Measurements from ENCODE around the gene CCP110. TPM values are rescaled to one million over a fixed set of nuclear protein-coding genes. Genes with fewer than 3 reads are reported as not detected.

Gene CCP110
- total RNA-seq, 1 donor from 2014 or later: 35.2 TPM

DNA sequence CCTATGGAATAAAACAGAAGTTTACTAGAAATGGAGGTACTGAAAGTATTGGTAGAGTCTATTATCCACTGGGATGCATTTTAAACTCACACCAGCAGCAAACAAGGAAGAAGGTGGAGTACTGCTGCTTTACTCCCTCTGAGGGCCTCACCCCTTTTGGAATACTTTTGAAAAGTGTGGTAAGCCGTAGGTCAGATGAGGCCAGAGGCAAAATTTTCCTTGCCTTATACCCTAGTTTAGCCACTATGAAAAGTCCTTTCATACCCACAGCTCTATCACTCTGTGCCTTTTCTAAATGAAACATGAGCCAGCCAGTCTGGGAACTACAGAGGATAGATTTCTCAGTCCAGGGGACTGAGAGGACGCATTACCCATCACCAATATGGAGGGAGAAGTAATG is 15.9 kb upstream of the CCP110 start:
- H3K27ac Mint-ChIP-seq (ENCODE audit: unreplicated experiment): no peak overlapping the region
- peaks cover 4% of the 10 kb centered on the region for H3K9me3 Mint-ChIP-seq
- H3K36me3 Mint-ChIP-seq (ENCODE audit: low read depth): peaks cover 16% of the 10 kb centered on the region
- DNase-seq (ENCODE audit: low read depth, low spot score): no peak
- no peak overlapping the region for H3K4me3 Mint-ChIP-seq
- H3K27me3 Mint-ChIP-seq (ENCODE audit: low read depth): no peaks in the 10 kb centered on the region
- peaks cover 4% of the 10 kb centered on the region for H3K4me1 Mint-ChIP-seq
- no peak for TF ChIP-seq CTCF (conservative IDR thresholded peaks at IDR 0.05)

GRCh38 chr16:19512297-19512696 is 11.4 kb upstream of the CCP110 start:
- peaks cover 41% of the 10 kb centered on the region for H3K36me3 Mint-ChIP-seq (ENCODE audit: low read depth)
- no peak overlapping the region for H3K27ac Mint-ChIP-seq (ENCODE audit: unreplicated experiment)
- DNase-seq (ENCODE audit: low read depth, low spot score): no peak
- H3K9me3 Mint-ChIP-seq: peaks cover 4% of the 10 kb centered on the region
- no peak overlapping the region for H3K4me3 Mint-ChIP-seq
- TF ChIP-seq CTCF (conservative IDR thresholded peaks at IDR 0.05): no peak
- peaks cover 4% of the 10 kb centered on the region for H3K4me1 Mint-ChIP-seq
- no peaks in the 10 kb centered on the region for H3K27me3 Mint-ChIP-seq (ENCODE audit: low read depth)

GRCh38 chr16:19513377-19514053 is 10.2 kb upstream of the CCP110 start:
- H3K4me1 Mint-ChIP-seq: peaks cover 3% of the 10 kb centered on the region
- H3K4me3 Mint-ChIP-seq: no peak overlapping the region
- peaks cover 41% of the 10 kb centered on the region for H3K36me3 Mint-ChIP-seq (ENCODE audit: low read depth)
- H3K27ac Mint-ChIP-seq (ENCODE audit: unreplicated experiment): no peak overlapping the region
- H3K27me3 Mint-ChIP-seq (ENCODE audit: low read depth): no peaks in the 10 kb centered on the region
- peaks cover 4% of the 10 kb centered on the region for H3K9me3 Mint-ChIP-seq
- TF ChIP-seq CTCF (conservative IDR thresholded peaks at IDR 0.05): no peak
- DNase-seq (ENCODE audit: low read depth, low spot score): no peak

- DNase-seq (ENCODE audit: low read depth, low spot score): no peak
- H3K9me3 Mint-ChIP-seq: peaks cover 4% of the 10 kb centered on the region
- no peak for TF ChIP-seq CTCF (conservative IDR thresholded peaks at IDR 0.05)
- H3K4me1 Mint-ChIP-seq: peaks cover 14% of the 10 kb centered on the region
- peaks cover 38% of the 10 kb centered on the region for H3K36me3 Mint-ChIP-seq (ENCODE audit: low read depth)
- no peak overlapping the region for H3K27ac Mint-ChIP-seq (ENCODE audit: unreplicated experiment)
- H3K4me3 Mint-ChIP-seq: no peak overlapping the region
- H3K27me3 Mint-ChIP-seq (ENCODE audit: low read depth): no peaks in the 10 kb centered on the region
These were observed 8.0 kb upstream of the CCP110 start for GRCh38 chr16:19515757-19516156.

DNA sequence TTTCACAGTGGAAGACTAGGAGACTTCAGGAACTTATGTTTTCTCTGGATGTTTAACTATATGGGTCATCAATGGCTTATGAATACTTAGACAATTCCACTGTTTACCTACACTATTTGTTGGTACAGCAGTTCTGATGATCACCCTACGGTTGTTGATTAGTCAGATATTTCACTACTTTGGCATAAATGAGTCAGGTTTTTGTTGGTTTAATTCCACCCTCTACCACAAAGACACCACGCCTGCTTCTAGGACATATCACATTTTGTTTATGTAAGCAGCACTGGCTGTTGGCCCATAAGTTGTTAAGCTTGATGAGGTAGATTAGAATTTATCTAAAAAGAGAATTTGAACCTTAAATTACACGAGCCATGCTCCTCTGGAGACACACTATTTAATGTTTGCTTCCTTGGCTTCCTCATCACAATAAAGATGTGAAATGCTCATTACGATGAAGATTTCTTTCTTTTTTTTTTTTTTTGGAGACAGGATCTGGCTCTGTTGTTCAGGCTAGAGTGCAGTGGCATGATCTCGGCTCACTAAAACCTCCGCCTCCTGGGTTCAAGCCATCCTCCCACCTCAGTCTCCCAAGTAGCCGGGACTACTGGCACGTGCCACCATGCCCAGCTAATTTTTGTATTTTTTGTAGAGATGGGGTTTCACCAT is 6.2 kb upstream of the CCP110 start:
- H3K4me1 Mint-ChIP-seq: peaks cover 28% of the 10 kb centered on the region
- H3K9me3 Mint-ChIP-seq: peaks cover 2% of the 10 kb centered on the region
- H3K4me3 Mint-ChIP-seq: no peak overlapping the region
- TF ChIP-seq CTCF (conservative IDR thresholded peaks at IDR 0.05): no peak
- H3K27ac Mint-ChIP-seq (ENCODE audit: unreplicated experiment): no peak overlapping the region
- no peaks in the 10 kb centered on the region for H3K27me3 Mint-ChIP-seq (ENCODE audit: low read depth)
- peaks cover 28% of the 10 kb centered on the region for H3K36me3 Mint-ChIP-seq (ENCODE audit: low read depth)
- no peak for DNase-seq (ENCODE audit: low read depth, low spot score)

Measured in neural crest cell (in vitro differentiated cells).